ENCODE results near the gene RASGRF1. TPM values are rescaled to one million over a fixed set of nuclear protein-coding genes. Genes with fewer than 3 reads are reported as not detected.
"Not testable (repeated sequence)": the region's sequence is repeated elsewhere in the genome, so short reads cannot be mapped to it uniquely, and the experiment has no call there.

The RASGRF1 gene
- total and polyA plus RNA-seq, 2 experiments from 2014 or later = 0.06 TPM; not detected in 1

DNA sequence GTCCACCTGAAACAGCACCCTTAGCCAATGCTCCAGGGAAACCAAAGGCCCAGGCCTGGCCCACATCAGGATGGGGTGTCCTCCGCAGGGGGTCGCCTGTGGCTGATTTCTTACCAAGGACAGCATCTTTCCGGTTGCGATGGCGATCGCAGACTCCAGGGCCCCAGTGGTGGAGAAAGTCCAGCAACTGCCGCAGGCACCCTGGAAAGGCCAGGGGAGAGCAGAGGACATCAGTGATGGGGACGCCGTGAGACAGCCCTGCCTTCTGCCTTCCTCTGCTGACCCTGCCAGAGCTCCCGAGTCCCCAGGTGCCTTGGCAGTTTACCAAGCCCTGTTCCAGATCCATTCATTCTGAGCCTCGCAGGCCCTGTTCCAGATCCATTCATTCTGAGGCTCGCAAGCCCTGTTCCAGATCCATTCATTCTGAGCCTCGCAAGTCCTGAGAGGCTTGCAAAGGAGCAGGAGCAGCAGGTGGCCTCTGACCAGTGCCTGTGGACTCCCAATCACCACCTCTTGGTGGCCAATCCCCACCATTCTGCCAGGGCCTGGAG, 158.2 kb downstream of the RASGRF1 start:
- H3K27me3 ChIP-seq = no peaks in the 10 kb centered on the region
- no peaks in the 10 kb centered on the region for H3K36me3 ChIP-seq
- H3K27ac ChIP-seq = no peak overlapping the region
- H3K4me1 ChIP-seq (ENCODE audit: low read depth) = no peaks in the 10 kb centered on the region
- H3K9me3 ChIP-seq (ENCODE audit: low read depth) = no peaks in the 10 kb centered on the region
- DNase-seq (ENCODE audit: low read depth in 1 of 2, low spot score in 1 of 2) = no peak
- TF ChIP-seq, protein P1, sequence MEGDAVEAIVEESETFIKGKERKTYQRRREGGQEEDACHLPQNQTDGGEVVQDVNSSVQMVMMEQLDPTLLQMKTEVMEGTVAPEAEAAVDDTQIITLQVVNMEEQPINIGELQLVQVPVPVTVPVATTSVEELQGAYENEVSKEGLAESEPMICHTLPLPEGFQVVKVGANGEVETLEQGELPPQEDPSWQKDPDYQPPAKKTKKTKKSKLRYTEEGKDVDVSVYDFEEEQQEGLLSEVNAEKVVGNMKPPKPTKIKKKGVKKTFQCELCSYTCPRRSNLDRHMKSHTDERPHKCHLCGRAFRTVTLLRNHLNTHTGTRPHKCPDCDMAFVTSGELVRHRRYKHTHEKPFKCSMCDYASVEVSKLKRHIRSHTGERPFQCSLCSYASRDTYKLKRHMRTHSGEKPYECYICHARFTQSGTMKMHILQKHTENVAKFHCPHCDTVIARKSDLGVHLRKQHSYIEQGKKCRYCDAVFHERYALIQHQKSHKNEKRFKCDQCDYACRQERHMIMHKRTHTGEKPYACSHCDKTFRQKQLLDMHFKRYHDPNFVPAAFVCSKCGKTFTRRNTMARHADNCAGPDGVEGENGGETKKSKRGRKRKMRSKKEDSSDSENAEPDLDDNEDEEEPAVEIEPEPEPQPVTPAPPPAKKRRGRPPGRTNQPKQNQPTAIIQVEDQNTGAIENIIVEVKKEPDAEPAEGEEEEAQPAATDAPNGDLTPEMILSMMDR (IDR thresholded peaks at IDR 0.05; ENCODE audit: low read depth, low read length) = no peak
- H3K4me3 ChIP-seq = no peak overlapping the region

DNA sequence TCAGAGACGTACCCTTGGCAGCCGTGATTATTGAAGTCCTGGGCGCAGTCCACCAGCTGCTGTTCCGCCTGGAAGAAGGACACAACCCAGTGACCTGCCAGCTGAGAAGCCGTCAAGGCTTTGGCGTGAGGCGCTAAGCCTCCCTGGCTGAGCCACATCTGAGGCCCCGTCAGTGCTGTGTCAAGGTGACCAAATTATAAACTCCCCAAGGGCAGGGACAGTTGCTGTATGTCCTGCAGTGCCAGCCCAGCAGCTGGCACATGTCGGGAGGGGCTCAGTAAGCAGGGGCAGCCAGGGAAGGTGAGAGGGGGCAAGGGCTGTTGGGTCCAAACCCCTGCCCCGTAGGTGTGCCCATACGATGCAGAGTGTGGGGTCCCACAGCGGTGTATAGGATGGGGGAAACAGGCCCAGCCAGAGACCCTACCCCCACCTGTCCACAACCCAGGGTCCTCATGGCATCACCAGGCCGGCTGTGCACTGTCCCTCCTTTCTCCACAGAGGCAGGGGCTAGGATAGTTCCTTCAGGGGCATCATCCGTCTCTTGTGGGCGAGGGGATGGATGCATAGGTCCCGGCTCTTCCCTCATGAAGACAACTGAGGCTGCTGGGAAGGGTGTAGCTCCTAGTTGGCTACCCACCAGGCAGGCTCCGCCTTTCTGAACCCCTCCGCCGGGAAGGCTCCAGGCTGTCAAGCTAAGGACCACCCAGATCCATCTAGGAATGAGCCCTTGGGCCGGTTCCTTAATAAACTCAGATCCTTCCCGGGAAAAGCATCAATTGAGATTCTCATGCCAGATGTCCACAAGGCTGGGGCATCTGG, 158.9 kb downstream of the RASGRF1 start:
- Histone ChIP-seq H3K4me3 (no peak overlapping the region), H3K36me3 (no peaks in the 10 kb centered on the region), H3K27ac (no peak overlapping the region), H3K4me1 (ENCODE audit: low read depth) (no peaks in the 10 kb centered on the region), H3K27me3 (no peaks in the 10 kb centered on the region), H3K9me3 (ENCODE audit: low read depth) (no peaks in the 10 kb centered on the region)
- DNase-seq (ENCODE audit: low read depth in 1 of 2, low spot score in 1 of 2) = no peak
- TF ChIP-seq, protein P1 (IDR thresholded peaks at IDR 0.05; ENCODE audit: low read depth, low read length) = no peak

DNA sequence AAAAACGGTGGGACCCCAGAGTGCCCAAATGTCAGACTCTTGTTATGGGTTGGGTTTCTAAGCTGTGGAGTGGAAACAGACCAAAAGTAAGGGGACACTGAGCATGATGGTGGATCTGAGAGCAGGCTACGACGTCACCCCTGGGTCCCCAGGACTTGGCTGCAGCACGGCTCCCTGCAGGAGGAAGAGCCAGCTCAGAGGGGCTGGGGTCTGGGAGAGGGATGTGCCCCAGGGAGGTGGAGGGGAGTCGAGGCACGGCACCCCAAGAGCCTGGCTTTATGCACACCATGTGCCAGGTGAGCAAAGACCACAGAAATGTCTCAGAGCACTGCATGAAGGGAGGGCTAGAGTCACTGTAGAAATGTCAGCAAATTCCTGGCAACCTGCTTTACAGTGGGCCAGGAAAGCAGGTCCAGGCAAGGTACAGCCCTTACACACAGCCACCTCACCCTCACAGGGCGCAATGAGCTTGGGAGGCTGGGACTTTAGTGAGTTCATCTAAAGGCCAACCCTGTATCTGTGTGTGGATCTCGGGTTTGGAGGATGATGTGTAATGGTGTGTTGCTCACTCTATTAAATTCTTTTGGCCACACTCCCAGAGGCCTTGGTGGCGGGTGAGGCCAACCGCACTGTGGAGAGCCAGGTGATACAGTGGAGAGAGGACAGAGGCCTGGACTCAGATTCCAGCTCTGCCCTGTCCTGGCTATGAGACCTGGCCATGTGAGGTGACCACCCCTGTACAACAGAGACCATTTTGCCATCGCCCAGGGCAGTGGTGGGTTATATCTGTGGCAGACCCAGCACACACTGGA, 159.8 kb downstream of the RASGRF1 start:
- TF ChIP-seq, protein P1 (IDR thresholded peaks at IDR 0.05; ENCODE audit: low read depth, low read length) = no peak
- H3K4me1 ChIP-seq (ENCODE audit: low read depth) = no peaks in the 10 kb centered on the region
- peak in 1 of 2 donors; percentile 83 for DNase-seq (ENCODE audit: low read depth in 1 of 2, low spot score in 1 of 2)

DNA sequence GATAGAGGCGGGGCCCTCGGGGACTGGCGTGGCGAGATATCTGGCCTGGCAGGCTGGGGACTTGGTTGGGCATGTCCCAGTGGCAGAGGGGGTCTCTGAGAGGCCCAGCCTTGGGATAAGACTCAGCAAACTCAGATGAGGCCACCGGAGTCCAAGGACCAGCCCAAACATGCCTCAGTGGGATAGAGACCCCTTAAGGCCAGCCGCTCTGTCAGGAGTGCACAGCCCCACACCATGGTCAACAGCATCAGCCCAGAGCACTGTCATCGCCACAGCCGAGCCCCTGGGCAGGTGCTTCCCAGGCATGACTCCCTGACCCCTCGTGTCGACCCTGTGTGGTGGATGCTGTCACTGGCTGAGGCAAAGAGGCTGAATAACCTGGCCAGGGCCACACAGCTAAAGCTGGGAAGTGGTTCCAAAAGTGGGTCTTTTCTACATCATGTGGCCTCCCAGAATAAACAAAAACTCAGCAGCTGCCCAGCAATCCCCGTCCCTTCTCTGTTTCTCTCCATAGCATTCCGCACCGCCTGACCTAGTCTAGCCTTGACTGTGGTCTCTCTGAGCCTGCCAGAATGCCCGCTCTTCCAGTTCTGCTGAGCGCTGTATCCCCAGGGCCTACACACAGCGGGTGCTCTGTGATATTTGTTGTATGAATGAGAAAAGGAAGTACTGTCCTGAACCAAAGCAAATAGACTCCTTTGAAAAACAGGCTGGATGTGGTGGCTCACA, 160.9 kb downstream of the RASGRF1 start:
- Histone ChIP-seq H3K4me3 (no peak overlapping the region), H3K9me3 (ENCODE audit: low read depth) (no peaks in the 10 kb centered on the region), H3K36me3 (no peaks in the 10 kb centered on the region), H3K4me1 (ENCODE audit: low read depth) (no peaks in the 10 kb centered on the region), H3K27me3 (no peaks in the 10 kb centered on the region), H3K27ac (no peak overlapping the region)
- TF ChIP-seq, protein P1 (IDR thresholded peaks at IDR 0.05; ENCODE audit: low read depth, low read length) = no peak
- DNase-seq (ENCODE audit: low read depth in 1 of 2, low spot score in 1 of 2) = no peak

More for the DNA sequence above, 159.8 kb downstream of the RASGRF1 start:
- H3K27me3 ChIP-seq = no peaks in the 10 kb centered on the region
- no peak overlapping the region for H3K27ac ChIP-seq
- no peaks in the 10 kb centered on the region for H3K36me3 ChIP-seq
- no peaks in the 10 kb centered on the region for H3K9me3 ChIP-seq (ENCODE audit: low read depth)
- no peak overlapping the region for H3K4me3 ChIP-seq

DNA sequence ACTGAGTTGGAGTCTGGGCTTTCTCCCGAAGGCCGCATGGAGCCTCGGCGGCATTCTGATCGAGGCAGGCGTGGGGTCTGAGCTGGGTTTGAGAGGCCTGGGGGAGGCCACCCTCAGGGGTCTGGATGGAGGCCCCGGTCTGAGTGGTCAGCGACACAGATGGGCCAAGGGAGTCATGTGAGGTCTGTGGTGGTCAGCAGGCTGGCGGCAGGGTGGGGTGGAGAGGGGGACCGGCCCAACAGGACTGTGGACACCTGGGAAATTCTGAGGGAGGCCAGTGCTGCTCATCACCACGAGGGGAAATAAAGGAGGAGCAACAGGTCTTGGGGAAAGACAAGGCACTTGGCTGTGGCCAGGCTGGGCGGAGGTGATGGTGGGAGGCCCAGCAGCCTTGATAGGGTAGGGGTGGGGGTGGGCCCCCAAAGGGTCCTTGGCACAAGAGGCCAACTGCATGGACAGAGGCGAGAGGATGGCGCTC, 161.9 kb downstream of the RASGRF1 start:
- H3K4me1 ChIP-seq (ENCODE audit: low read depth) = no peaks in the 10 kb centered on the region
- no peak overlapping the region for H3K27ac ChIP-seq
- H3K36me3 ChIP-seq = no peaks in the 10 kb centered on the region
- no peaks in the 10 kb centered on the region for H3K9me3 ChIP-seq (ENCODE audit: low read depth)
- DNase-seq (ENCODE audit: low read depth in 1 of 2, low spot score in 1 of 2) = no peak
- H3K27me3 ChIP-seq = no peaks in the 10 kb centered on the region
- TF ChIP-seq, protein P1 (IDR thresholded peaks at IDR 0.05; ENCODE audit: low read depth, low read length) = no peak
- H3K4me3 ChIP-seq = no peak overlapping the region

DNA sequence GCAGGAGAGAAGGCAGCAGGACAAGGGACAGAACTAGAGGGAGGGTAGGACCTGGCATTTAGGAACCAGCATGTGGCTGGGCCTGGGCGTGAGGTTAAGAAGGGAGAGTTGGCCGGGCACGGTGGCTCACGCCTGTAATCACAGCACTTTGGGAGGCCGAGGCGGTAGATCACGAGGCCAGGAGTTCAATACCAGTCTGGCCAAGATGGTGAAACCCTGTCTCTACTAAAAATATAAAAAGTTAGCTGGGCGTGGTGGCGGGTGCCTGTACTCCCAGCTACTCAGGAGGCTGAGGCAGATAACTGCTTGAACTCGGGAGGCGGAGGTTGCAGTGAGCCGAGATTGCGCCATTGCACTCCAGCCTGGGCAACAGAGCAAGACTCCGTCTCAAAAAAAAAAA, 162.4 kb downstream of the RASGRF1 start:
- H3K27me3 ChIP-seq; H3K4me1 ChIP-seq (ENCODE audit: low read depth); H3K4me3 ChIP-seq; H3K36me3 ChIP-seq; H3K27ac ChIP-seq; DNase-seq (ENCODE audit: low read depth in 1 of 2, low spot score in 1 of 2); H3K9me3 ChIP-seq (ENCODE audit: low read depth): not testable (repeated sequence)
